ENCODE data around the gene PMM1.

DNA sequence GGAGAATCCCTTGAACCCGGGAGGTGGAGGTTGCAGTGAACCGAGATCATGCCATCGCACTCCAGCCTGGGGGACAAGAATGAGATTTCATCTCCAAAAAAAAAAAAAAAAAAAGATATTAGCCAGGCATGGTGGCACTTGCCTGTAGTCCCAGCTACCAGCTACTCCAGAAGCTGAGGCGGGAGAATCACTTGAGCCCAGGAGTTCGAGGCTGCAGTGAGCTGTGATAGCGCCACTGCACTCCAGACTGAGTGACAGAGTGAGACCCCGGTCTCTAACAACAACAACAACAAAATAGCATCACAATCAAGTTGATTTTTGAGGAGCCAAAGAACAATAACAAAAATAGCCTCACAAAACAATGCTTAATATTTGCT lies 2.3 kb downstream of the PMM1 start:
- TF ChIP-seq CTCF (conservative IDR thresholded peaks at IDR 0.05; ENCODE audit: low read depth, low read length) (no peak), EZH2 (IDR thresholded peaks at IDR 0.05; ENCODE audit: low read length, unreplicated experiment) (no peak)

All from PC-3 (cell line).